HUES64 (cell line): ENCODE results near the gene AQP12A.

ENCODE experiments used
- H3K27ac ChIP-seq: 2 replicates; pipeline ENCODE4 v1.7.0; 2013; ENCODE audit warnings: low read depth, low read length, inconsistent platforms
- H3K27me3 ChIP-seq: 2 replicates; pipeline ENCODE4 v1.6.1; 2013; ENCODE audit warnings: mild to moderate bottlenecking, low read length; ENCODE audit not compliant: insufficient read depth
- H3K36me3 ChIP-seq: 2 replicates; pipeline ENCODE4 v1.6.1; 2013; ENCODE audit warnings: mild to moderate bottlenecking, low read length; ENCODE audit not compliant: insufficient read depth
- H3K4me1 ChIP-seq: 2 replicates; pipeline ENCODE4 v1.6.1; 2013; ENCODE audit warnings: mild to moderate bottlenecking, low read length, moderate library complexity; ENCODE audit not compliant: insufficient read depth
- H3K4me3 ChIP-seq: 2 replicates; pipeline ENCODE4 v1.5.1; 2013; ENCODE audit warnings: mild to moderate bottlenecking, low read length, moderate library complexity
- H3K9ac ChIP-seq: 2 replicates; pipeline ENCODE4 v1.6.1; 2013; ENCODE audit warnings: mild to moderate bottlenecking, low read depth, low read length
- H3K9me3 ChIP-seq: 2 replicates; pipeline ENCODE4 v1.6.1; 2013; ENCODE audit warnings: low read depth, low read length; ENCODE audit not compliant: insufficient read depth
- WGBS: fragments of 150-250, 120-280 bp; methylation state at CpG from one replicate; pipeline ENCODE4 v1.1.7; 2013; ENCODE audit warnings: missing lambda C conversion rate; 5-methylcytosine and 5-hydroxymethylcytosine counted together

The AQP12A gene

DNA sequence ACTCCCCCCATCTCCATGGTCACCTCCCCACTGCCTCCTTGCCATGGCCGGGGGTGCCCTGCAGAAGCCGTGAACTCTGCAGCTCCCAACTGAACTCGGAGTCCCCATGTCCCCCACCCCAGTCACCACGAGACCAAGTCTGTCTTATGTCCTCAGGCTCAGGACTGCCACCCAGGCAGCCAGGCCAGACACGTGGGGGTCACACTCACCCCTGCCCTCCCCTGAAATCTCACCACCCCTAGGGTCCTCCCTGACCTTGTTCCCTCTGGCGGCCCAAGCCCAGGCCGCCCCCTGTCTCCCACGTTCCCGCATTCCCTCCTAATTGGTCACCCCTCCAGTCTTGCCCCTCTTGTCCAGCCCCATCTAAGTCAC is 11.0 kb downstream of the AQP12A start:
- Histone ChIP-seq H3K4me1 (no peaks in the 10 kb centered on the region), H3K27ac (no peak overlapping the region), H3K9ac (no peak overlapping the region), H3K4me3 (no peak overlapping the region), H3K9me3 (no peaks in the 10 kb centered on the region), H3K27me3 (no peaks in the 10 kb centered on the region), H3K36me3 (no peaks in the 10 kb centered on the region)
- 91% methylated on average over 9 of the region's 9 CpGs for WGBS

DNA sequence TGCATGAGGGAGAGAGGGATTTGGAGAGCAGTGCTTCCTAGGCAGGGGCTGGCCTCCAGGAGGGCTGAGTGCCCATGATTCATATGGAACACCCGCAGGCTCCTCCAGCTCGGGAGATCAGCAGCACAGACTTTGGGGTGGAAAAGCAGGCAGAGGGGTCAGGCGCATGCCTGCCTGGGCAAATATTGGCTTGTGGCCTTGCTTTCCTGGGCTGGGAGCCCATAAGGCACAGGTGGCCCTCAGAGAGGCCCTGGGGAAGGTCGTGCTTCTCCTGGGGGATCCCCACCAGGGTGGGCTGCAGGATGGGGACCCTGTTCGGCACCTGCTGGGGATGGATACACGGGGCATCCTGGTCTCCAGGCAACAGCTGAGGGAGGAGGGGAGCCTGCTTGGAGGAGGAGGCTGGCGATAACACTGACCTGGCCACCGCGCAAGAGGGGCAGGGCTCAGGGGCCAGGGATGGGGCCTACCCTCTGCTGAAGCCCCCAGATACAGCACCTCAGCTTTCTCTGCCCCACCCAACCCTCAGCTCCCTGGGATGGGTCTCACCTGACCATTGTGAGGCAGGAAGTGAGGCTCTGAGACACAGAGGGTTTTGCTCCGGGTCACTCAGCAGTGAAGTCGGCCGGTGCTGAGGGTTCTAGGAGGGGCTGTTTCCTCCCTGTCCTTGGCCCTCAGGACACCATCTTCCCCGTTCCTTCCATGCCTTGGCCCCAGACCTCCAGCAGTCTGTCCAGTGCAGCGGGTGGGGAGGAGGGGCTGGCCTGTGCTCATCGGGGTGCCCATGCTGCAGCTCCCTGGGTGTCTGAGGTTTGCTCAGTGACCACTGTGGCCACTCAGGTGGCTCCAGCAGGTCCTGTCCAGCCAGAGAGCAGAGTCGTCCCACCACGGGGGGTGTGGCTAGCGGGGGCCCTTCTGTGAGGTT is 12.0 kb downstream of the AQP12A start:
- Histone ChIP-seq H3K4me3 (no peak overlapping the region), H3K27ac (no peak overlapping the region), H3K36me3 (no peaks in the 10 kb centered on the region), H3K4me1 (no peaks in the 10 kb centered on the region), H3K27me3 (no peaks in the 10 kb centered on the region), H3K9me3 (no peaks in the 10 kb centered on the region), H3K9ac (no peak overlapping the region)
- WGBS, result 91% methylated on average over 18 of the region's 18 CpGs

- Histone ChIP-seq H3K27ac (no peak overlapping the region), H3K4me1 (no peaks in the 10 kb centered on the region), H3K9me3 (no peaks in the 10 kb centered on the region), H3K36me3 (no peaks in the 10 kb centered on the region), H3K27me3 (no peaks in the 10 kb centered on the region), H3K9ac (no peak overlapping the region), H3K4me3 (no peak overlapping the region)
- WGBS, result 87% methylated on average over 19 of the region's 19 CpGs
These were observed 13.0 kb downstream of the AQP12A start for GRCh38 chr2:240704651-240705050.

- 93% methylated on average over 12 of the region's 12 CpGs for WGBS
These were observed 13.6 kb downstream of the AQP12A start for GRCh38 chr2:240705204-240705791.

DNA sequence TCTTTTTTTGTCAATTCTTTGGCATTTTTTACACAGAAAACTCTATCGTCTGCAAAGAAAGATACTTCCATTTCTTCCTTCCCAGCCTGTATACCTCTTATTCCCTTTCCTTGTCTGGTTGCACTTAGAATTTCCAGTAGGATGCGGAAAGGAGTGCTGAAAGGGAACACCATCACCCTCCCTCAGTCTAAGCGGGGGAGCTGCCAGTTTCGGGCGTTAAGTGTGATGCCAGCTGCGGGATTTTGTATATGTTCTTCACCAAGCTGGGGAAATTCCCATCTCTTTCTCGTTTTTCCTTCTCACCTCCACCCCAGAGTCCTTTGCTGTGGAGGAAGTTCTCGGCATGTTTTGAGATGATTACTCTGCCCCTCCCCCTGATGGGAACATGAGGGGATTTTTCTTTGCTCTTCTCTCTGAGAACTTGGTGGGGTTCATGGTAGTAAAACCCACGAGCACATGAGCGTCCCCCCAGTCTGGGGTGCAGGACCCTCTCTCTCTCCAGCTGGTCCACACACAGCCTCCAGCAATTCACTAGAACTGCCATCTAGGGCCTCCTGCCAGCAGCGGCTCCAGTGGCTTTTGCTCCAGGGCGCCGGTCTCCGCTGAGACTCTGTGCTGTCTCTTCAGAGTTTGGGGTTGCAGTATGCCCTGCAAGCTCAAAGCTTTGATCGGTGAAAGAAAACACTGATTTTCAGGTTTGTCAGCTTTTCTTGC is 15.5 kb downstream of the AQP12A start:
- Histone ChIP-seq H3K9me3 (no peaks in the 10 kb centered on the region), H3K27me3 (no peaks in the 10 kb centered on the region), H3K4me1 (no peaks in the 10 kb centered on the region), H3K36me3 (no peaks in the 10 kb centered on the region), H3K27ac (no peak overlapping the region), H3K4me3 (no peak overlapping the region), H3K9ac (no peak overlapping the region)
- 85% methylated on average over 12 of the region's 15 CpGs for WGBS

More at GRCh38 chr2:240705204-240705791, 13.6 kb downstream of the AQP12A start:
- Histone ChIP-seq H3K9me3 (no peaks in the 10 kb centered on the region), H3K4me1 (no peaks in the 10 kb centered on the region), H3K27me3 (no peaks in the 10 kb centered on the region), H3K4me3 (no peak overlapping the region), H3K36me3 (no peaks in the 10 kb centered on the region), H3K27ac (no peak overlapping the region), H3K9ac (no peak overlapping the region)

GRCh38 chr2:240707821-240708220 is 16.2 kb downstream of the AQP12A start:
- Histone ChIP-seq H3K27me3 (no peaks in the 10 kb centered on the region), H3K9ac (no peak overlapping the region), H3K27ac (no peak overlapping the region), H3K4me1 (no peaks in the 10 kb centered on the region), H3K4me3 (no peak overlapping the region), H3K36me3 (no peaks in the 10 kb centered on the region), H3K9me3 (no peaks in the 10 kb centered on the region)
- 87% methylated on average over 10 of the region's 10 CpGs for whole genome bisulfite sequencing

GRCh38 chr2:240708457-240708856 is 16.8 kb downstream of the AQP12A start:
- no peaks in the 10 kb centered on the region for H3K9me3 ChIP-seq
- no peak overlapping the region for H3K4me3 ChIP-seq
- WGBS, result 80% methylated on average over 7 of the region's 7 CpGs
- no peak overlapping the region for H3K27ac ChIP-seq
- no peaks in the 10 kb centered on the region for H3K27me3 ChIP-seq
- no peak overlapping the region for H3K9ac ChIP-seq
- no peaks in the 10 kb centered on the region for H3K4me1 ChIP-seq
- no peaks in the 10 kb centered on the region for H3K36me3 ChIP-seq

- H3K4me1 ChIP-seq, result no peaks in the 10 kb centered on the region
- H3K27me3 ChIP-seq, result no peaks in the 10 kb centered on the region
- H3K27ac ChIP-seq, result no peak overlapping the region
- H3K36me3 ChIP-seq, result no peaks in the 10 kb centered on the region; the same call in 1 of the 2 replicates
- 98% methylated on average over 9 of the region's 9 CpGs for WGBS
- H3K4me3 ChIP-seq, result no peak overlapping the region
- no peaks in the 10 kb centered on the region for H3K9me3 ChIP-seq
- no peak overlapping the region for H3K9ac ChIP-seq
These were observed 19.6 kb downstream of the AQP12A start for GRCh38 chr2:240711296-240711695.

- H3K27me3 ChIP-seq, result no peaks in the 10 kb centered on the region
- H3K4me3 ChIP-seq, result no peak overlapping the region
- H3K27ac ChIP-seq, result no peak overlapping the region
- peaks cover 1% of the 10 kb centered on the region; the same call in 1 of the 2 replicates for H3K36me3 ChIP-seq
- 90% methylated on average over 5 of the region's 5 CpGs for WGBS
- H3K4me1 ChIP-seq, result no peaks in the 10 kb centered on the region
- H3K9ac ChIP-seq, result no peak overlapping the region
- no peaks in the 10 kb centered on the region for H3K9me3 ChIP-seq
These were observed 20.0 kb downstream of the AQP12A start for GRCh38 chr2:240711701-240712100.

DNA sequence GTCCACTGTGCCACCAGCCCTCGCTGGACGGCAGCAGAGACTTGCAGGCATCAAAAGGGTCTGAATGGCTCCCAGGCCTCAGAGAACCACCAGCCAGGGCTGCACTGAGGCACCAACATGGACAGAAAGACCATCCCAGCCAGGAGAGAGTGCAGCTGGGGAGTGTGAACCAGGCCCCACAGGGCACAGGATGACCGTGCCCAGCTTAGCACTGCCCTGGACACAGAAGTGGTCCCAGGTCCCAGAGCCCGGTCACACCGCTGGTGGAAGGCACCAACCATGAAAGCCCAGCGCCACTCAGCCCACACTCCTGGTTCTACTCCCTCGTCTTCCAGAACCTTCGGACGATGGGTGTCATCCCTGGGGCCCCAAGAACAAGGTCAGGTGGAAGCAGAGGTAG is 20.5 kb downstream of the AQP12A start:
- Histone ChIP-seq H3K4me1 (no peaks in the 10 kb centered on the region), H3K27ac (no peak overlapping the region), H3K4me3 (no peak overlapping the region), H3K9ac (no peak overlapping the region), H3K27me3 (no peaks in the 10 kb centered on the region), H3K9me3 (no peaks in the 10 kb centered on the region), H3K36me3 (peaks cover 5% of the 10 kb centered on the region)
- WGBS, result 96% methylated on average over 9 of the region's 9 CpGs
